Esophagus muscularis mucosa (tissue), 4 donors: Measurements from ENCODE around the gene RAB40C. TPM values are rescaled to one million over a fixed set of nuclear protein-coding genes. Genes with fewer than 3 reads are reported as not detected.

Experiments used
- DNase-seq: peaks from one replicate; pipeline ENCODE4 v3.0.0-alpha.2; 2017; ENCODE audit errors: extremely low spot score
- H3K27ac ChIP-seq, 4 donors: fragments of 200-600 bp; sonication (generic); replicated peaks in 1 of 4; 1 replicate in 3 of 4; 2 replicates in 1 of 4; pipeline ENCODE4 v1.5.1; 2016 to 2019; ENCODE audit warnings: mild to moderate bottlenecking in 1 of 4
- H3K27me3 ChIP-seq, 4 donors: fragments of 200-600 bp; sonication (generic); one replicate each; pipeline versions ENCODE4 v1.5.1 to v1.6.0; 2016 to 2019
- H3K36me3 ChIP-seq, 4 donors: fragments of 200-600 bp; sonication (generic); one replicate each; pipeline ENCODE4 v1.5.1; 2016 to 2019
- H3K4me1 ChIP-seq, 4 donors: fragments of 200-600 bp; sonication (generic); one replicate each; pipeline ENCODE4 v1.5.1; 2016 to 2019
- H3K4me3 ChIP-seq, 4 donors: fragments of 200-600 bp; sonication (generic); 1 replicate in 2 of 4; 2 replicates in 2 of 4; pipeline ENCODE4 v1.5.1; 2016 to 2019; ENCODE audit warnings: mild to moderate bottlenecking in 4 of 4, moderate library complexity in 1 of 4
- H3K9me3 ChIP-seq, 4 donors: fragments of 200-600 bp; sonication (generic); 1 replicate in 3 of 4; 2 replicates in 1 of 4; pipeline ENCODE4 v1.5.1; 2016 to 2019
- EP300 ChIP-seq: sonication (generic); formaldehyde crosslinking; IDR thresholded peaks from one replicate; pipeline ENCODE4 v1.6.1; 2017; ENCODE audit warnings: antibody characterized with exemption
- POLR2A ChIP-seq: fragments of 450-650 bp; IDR thresholded peaks from one replicate; pipeline ENCODE4 v1.6.1; 2017; ENCODE audit warnings: antibody characterized with exemption, moderate library complexity, mild to moderate bottlenecking, low read depth
- POLR2AphosphoS5 ChIP-seq, 2 donors: sonication (generic); formaldehyde crosslinking; IDR thresholded peaks; one replicate each; pipeline ENCODE4 v1.6.1; 2017; ENCODE audit warnings: antibody characterized with exemption in 2 of 2
- WGBS: methylation state at CpG from one replicate; pipeline ENCODE4 v1.1.5; 2018; 5-methylcytosine and 5-hydroxymethylcytosine counted together
- intact Hi-C: fragments of 100-400 bp; cut with DNase I; formaldehyde crosslinking; loops from one replicate; pipeline ENCODE4 v1.15.1; 2023
- total RNA-seq, 4 donors: library from RNA; depleted of rRNA; stranded (reverse); fragments of >200 nt; gene quantifications; one replicate each; pipeline versions ENCODE4 v1.1.0 to v1.2.1, GENCODE V29; 2016
- TF ChIP-seq, protein P1 (sequence below), 3 experiments: fragments of 200-600 bp in 2 of 3; fragments of 450-650 bp in 1 of 3; sonication (generic) in 2 of 3; IDR thresholded peaks; one replicate each; pipeline ENCODE4 v1.5.1; 2017 to 2019; ENCODE audit warnings: antibody characterized with exemption in 3 of 3, mild to moderate bottlenecking in 2 of 3, moderate library complexity in 1 of 3

Gene RAB40C
- total RNA-seq, 4 donors from 2014 or later: 20.8 to 25.3 (median 23.0) TPM

- DNase-seq: no peak
- TF ChIP-seq POLR2AphosphoS5 (IDR thresholded peaks at IDR 0.05) (no peak), EP300 (no peak), POLR2A (no peak)
- TF ChIP-seq, protein P1, sequence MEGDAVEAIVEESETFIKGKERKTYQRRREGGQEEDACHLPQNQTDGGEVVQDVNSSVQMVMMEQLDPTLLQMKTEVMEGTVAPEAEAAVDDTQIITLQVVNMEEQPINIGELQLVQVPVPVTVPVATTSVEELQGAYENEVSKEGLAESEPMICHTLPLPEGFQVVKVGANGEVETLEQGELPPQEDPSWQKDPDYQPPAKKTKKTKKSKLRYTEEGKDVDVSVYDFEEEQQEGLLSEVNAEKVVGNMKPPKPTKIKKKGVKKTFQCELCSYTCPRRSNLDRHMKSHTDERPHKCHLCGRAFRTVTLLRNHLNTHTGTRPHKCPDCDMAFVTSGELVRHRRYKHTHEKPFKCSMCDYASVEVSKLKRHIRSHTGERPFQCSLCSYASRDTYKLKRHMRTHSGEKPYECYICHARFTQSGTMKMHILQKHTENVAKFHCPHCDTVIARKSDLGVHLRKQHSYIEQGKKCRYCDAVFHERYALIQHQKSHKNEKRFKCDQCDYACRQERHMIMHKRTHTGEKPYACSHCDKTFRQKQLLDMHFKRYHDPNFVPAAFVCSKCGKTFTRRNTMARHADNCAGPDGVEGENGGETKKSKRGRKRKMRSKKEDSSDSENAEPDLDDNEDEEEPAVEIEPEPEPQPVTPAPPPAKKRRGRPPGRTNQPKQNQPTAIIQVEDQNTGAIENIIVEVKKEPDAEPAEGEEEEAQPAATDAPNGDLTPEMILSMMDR (IDR thresholded peaks at IDR 0.05): no peak
- peak overlapping the region; percentile 81 to 98 (median 92) for H3K27ac ChIP-seq
- under 1% methylated on average over 18 of the region's 71 CpGs for WGBS
- intact Hi-C loops: no loop called here
- H3K27me3 ChIP-seq: peaks cover 0 to 8% (median 0%) of the 10 kb centered on the region in 4 donors
- H3K36me3 ChIP-seq: peaks cover 0 to 22% (median 8%) of the 10 kb centered on the region in 4 donors
- no peaks in the 10 kb centered on the region for H3K9me3 ChIP-seq
- peak overlapping the region; percentile 83 to 94 (median 88) for H3K4me3 ChIP-seq
- H3K4me1 ChIP-seq: peaks cover 36 to 74% (median 58%) of the 10 kb centered on the region in 4 donors
These were observed 435 bp downstream of the RAB40C start for GRCh38 chr16:590188-590814.

- Histone ChIP-seq H3K27ac (peak overlapping the region; percentile 81 to 98 (median 92)), H3K4me3 (peak overlapping the region; percentile 83 to 94 (median 88)), H3K36me3 (peaks cover 0 to 22% (median 8%) of the 10 kb centered on the region in 4 donors), H3K4me1 (peaks cover 32 to 75% (median 58%) of the 10 kb centered on the region in 4 donors), H3K9me3 (no peaks in the 10 kb centered on the region), H3K27me3 (peaks cover 0 to 4% (median 0%) of the 10 kb centered on the region in 4 donors)
- intact Hi-C loops: no loop called here
- DNase-seq: no peak
- TF ChIP-seq POLR2AphosphoS5 (IDR thresholded peaks at IDR 0.05) (no peak), EP300 (no peak), POLR2A (no peak)
- TF ChIP-seq, protein P1 (IDR thresholded peaks at IDR 0.05): no peak
- WGBS: 54% methylated on average over 10 of the region's 10 CpGs
These were observed 942 bp downstream of the RAB40C start for GRCh38 chr16:590815-591200.

GRCh38 chr16:591231-591630, 1.4 kb downstream of the RAB40C start:
- H3K4me3 ChIP-seq: peak overlapping the region in 3 of 4 donors; percentile 83 to 94 (median 87)
- peaks cover 30 to 72% (median 56%) of the 10 kb centered on the region in 4 donors for H3K4me1 ChIP-seq
- no peak overlapping the region for H3K27ac ChIP-seq
- TF ChIP-seq POLR2A: no peak
- TF ChIP-seq POLR2AphosphoS5 (IDR thresholded peaks at IDR 0.05): no peak
- TF ChIP-seq EP300: no peak
- TF ChIP-seq, protein P1 (IDR thresholded peaks at IDR 0.05): no peak
- H3K36me3 ChIP-seq: peaks cover 0 to 23% (median 9%) of the 10 kb centered on the region in 4 donors
- H3K9me3 ChIP-seq: no peaks in the 10 kb centered on the region
- peaks cover 0 to 2% (median 0%) of the 10 kb centered on the region in 4 donors for H3K27me3 ChIP-seq
- intact Hi-C loops: no loop called here
- no peak for DNase-seq
- WGBS: 78% methylated on average over 8 of the region's 8 CpGs

GRCh38 chr16:591892-592517, 2.1 kb downstream of the RAB40C start:
- H3K9me3 ChIP-seq: no peaks in the 10 kb centered on the region
- WGBS: 87% methylated on average over 11 of the region's 15 CpGs
- no peak overlapping the region for H3K4me3 ChIP-seq
- no peaks in the 10 kb centered on the region for H3K27me3 ChIP-seq
- no peak for DNase-seq
- H3K36me3 ChIP-seq: peaks cover 0 to 30% (median 14%) of the 10 kb centered on the region in 4 donors
- no peak overlapping the region for H3K27ac ChIP-seq
- intact Hi-C loops: no loop called here
- no peak for TF ChIP-seq EP300
- TF ChIP-seq, protein P1 (IDR thresholded peaks at IDR 0.05): no peak
- H3K4me1 ChIP-seq: peaks cover 25 to 64% (median 48%) of the 10 kb centered on the region in 4 donors
